HG02970 (cell line): ENCODE results near the gene DBN1.

ENCODE experiments used
- ATAC-seq: cut with Tn5 transposase; IDR thresholded peaks from one replicate; pipeline ENCODE4 v1.9.1; 2021; ENCODE audit warnings: mild to moderate bottlenecking, moderate library complexity, moderate number of reproducible peaks; ENCODE audit not compliant: unreplicated experiment, low FRiP score

The DBN1 gene

GRCh38 chr5:177445917-177446199, 27.6 kb downstream of the DBN1 start:
- no peak for ATAC-seq

- no peak for ATAC-seq
Measured at GRCh38 chr5:177445052-177445916, 28.1 kb downstream of the DBN1 start.

GRCh38 chr5:177444106-177445051, 29.1 kb downstream of the DBN1 start:
- ATAC-seq: no peak

GRCh38 chr5:177443144-177443983, 30.1 kb downstream of the DBN1 start:
- ATAC-seq: no peak

- ATAC-seq: no peak
Measured at GRCh38 chr5:177442066-177442826, 31.2 kb downstream of the DBN1 start.

GRCh38 chr5:177440990-177441780, 32.2 kb downstream of the DBN1 start:
- ATAC-seq: no peak

DNA sequence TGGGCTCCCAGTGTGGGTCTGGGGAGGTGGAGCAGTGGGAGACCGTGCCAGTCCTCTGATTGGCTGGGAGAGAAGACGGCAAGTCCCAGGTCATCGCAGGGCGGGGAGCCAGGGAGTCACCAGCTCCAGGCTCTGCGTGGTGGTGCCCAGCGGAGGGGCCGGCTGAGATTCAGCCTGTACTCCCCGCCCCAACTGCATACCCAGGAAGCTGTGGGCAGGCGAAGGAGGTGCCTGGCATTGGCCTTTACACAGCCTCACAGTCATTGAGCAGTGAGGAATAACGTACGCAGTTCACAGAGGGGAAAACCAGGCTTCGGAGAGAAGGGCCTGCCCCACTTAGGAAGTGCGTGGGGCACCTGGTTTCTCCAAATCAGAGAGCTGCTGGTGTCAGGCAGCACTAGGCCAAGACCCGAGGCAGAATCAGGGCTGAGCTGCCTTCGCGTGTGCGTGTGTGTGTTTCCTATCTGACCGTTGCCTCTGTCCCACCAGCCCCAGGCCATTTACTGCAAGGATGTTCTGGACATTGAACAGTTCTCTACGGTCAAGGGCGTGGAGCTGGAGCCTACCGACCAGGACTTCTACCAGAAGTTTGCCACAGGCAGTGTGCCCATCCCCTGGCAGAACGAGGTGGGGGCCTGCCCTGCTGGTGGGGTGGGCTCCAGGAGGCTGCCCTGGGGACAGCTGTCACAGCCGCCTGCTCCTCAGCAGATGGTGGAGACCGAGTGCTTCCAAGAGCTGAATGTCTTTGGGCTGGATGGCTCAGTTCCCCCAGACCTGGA, 33.0 kb downstream of the DBN1 start:
- ATAC-seq: no peak

DNA sequence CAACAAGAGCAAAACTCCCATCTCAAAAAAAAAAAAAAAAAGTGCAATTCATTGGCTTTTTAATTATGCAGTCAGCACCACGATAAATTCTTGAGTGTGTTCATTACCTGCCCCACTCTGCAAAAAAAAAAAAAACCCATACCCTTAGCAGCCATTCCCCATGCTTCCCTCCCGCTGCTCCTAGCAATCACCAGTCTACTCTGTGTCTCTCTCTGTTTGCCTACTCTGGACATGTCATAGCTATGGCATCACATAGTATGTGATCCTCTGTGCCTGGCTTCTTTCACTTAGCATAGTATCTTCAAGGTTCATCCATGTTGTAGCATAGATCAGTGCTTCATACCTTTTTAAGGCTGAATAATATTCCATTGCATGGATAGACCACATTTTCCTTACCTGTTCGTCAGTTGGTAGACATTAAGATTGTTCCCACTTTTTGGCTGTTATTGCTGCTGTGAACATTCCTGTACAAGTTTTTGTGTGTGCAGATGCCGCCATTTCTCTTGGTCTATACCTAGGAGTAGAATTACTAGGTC, 33.8 kb downstream of the DBN1 start:
- no peak for ATAC-seq

DNA sequence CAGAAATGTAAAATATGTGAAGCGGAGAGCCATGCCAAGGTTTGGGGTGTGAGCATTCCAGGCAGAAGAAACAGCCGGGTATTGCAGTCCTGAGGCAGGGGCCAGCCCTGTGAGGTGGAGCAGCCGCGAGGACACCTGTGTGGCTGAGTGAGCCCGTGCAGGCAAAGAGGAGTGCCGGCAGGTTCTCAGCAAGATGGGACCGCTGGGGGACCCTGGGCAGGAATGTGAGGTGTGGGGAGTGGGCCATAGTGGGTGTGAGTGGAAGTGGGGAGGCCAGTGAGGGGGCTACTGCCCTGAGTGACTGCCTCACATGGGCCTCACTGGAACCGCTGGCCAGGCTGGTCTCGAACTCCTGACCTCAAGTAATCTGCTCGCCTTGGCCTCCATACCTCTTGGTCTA, 35.0 kb downstream of the DBN1 start:
- ATAC-seq: no peak

GRCh38 chr5:177437623-177438022, 35.8 kb downstream of the DBN1 start:
- no peak for ATAC-seq

- no peak for ATAC-seq
Measured at GRCh38 chr5:177435847-177436536, 37.4 kb downstream of the DBN1 start.

GRCh38 chr5:177434942-177435738, 38.3 kb downstream of the DBN1 start:
- no peak for ATAC-seq

DNA sequence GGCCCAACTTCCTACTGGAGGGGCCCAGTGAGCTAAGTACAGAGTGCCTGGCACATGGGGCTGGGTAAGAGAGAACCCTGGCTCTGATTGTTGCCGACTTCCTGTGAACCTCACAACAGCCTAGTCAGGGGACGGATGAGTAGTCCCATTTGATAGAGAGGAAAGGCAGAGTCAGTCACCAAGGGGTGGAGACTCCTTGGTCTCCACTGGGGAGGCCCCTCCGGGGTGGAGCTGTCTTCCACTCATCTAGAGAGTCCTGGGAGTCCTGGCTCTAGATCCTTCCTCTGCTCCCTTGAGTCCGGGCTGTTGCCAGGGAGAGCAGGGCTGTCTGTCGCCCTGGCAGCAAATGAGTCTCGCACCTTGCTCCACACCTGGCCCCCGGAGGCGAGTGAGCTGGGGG, 39.0 kb downstream of the DBN1 start:
- ATAC-seq: no peak

GRCh38 chr5:177433658-177434217, 39.7 kb downstream of the DBN1 start:
- ATAC-seq: no peak

GRCh38 chr5:177432839-177433657, 40.4 kb downstream of the DBN1 start:
- ATAC-seq: no peak
